ENCODE data around the gene LPP. TPM values are rescaled to one million over a fixed set of nuclear protein-coding genes. Genes with fewer than 3 reads are reported as not detected.

The LPP gene
- total and polyA plus RNA-seq, 2 of the 13 experiments (the other 11 are each of a cell fraction or from before 2014, with no cell fraction given): 19.2 to 29.9 TPM

DNA sequence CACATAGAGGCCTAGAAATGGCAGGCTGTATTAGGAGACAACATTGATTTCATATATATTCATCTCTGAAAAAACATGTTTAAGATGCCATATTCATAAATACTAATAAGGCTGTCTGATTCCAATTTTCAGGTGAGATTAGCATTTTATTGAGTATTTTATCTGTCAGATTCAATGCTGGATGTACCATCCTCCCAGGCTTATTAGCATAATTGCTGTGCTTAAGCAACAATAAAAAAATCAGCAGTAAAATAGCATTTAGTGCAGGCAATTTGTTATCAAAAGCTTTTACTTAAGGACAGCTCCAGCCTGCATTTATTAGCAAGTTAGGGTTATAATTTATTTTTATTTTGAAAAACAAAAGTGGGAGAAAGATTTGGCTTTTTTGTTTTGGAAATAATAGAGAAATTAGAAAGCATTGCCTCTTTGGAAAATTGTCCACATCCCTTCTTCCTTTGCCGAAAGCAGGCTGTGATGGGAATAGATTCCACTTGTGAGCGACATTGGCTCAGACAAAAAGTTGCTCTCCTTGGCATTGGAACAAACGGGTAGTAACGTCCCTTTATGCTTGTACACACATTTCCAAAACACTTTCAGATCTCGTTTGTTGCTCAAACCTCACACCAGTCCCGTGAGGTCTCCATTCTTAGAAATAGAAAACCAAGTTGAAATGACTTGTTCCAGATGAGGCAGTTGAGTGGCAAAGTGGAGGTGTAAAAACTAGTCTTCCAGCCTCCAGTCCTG lies 134.0 kb downstream of the LPP start:
- Histone ChIP-seq H2AFZ (ENCODE audit: low read length) (no peak overlapping the region), H3K4me1 (ENCODE audit: insufficient read depth, low read length) (peaks cover 66% of the 10 kb centered on the region), H3K9me3 (ENCODE audit: low read length) (no peaks in the 10 kb centered on the region), H3K9ac (ENCODE audit: insufficient read depth, low read depth, low read length) (no peak overlapping the region), H3K4me2 (ENCODE audit: low read depth, low read length) (no peak overlapping the region), H3K27me3 (ENCODE audit: control insufficient read depth in 1 of 2, insufficient read depth in 2 of 2, low read length in 2 of 2) (no peaks in the 10 kb centered on the region), H3K79me2 (ENCODE audit: insufficient read depth, low read length) (peaks cover 41% of the 10 kb centered on the region), H4K20me1 (ENCODE audit: insufficient read depth, low read length) (no peaks in the 10 kb centered on the region), H3K27ac (ENCODE audit: extremely low read length, insufficient read depth, low read length) (peak overlapping the region; percentile 25), H3K4me3 (replicated peaks in 1 of 3; ENCODE audit: insufficient read depth in 1 of 3, low read depth in 2 of 3, low read length in 3 of 3) (no peak overlapping the region), H3K36me3 (replicated peaks in 1 of 2; ENCODE audit: control insufficient read depth in 1 of 2, insufficient read depth in 2 of 2, low read length in 2 of 2) (no peaks in the 10 kb centered on the region; a peak in 1 of 5 replicates)
- WGBS (ENCODE audit: low lambda C conversion rate): 91% methylated on average over 6 of the region's 6 CpGs
- FAIRE-seq: no peak
- no peak for DNase-seq (ENCODE audit: low spot score)
- intact Hi-C loops (cut with micrococcal nuclease; ENCODE audit: unreplicated experiment): no loop called here
- TF ChIP-seq ZNF749 (CRISPR knock-in tag; IDR thresholded peaks at IDR 0.05; ENCODE audit: borderline replicate concordance) (no peak), ZBTB38 (CRISPR knock-in tag; IDR thresholded peaks at IDR 0.05) (peak; percentile 56)
- ChIA-PET POLR2A (no interaction called here), CTCF (ENCODE audit: low intra/inter-chr PET ratio, low total read pairs) (no interaction called here)
- in situ Hi-C loops (cut with HindIII; ENCODE audit: extremely low pct_ligation_motif_present, low pct_unique_long_range_greater_than_20kb): no loop called here
- ATAC-seq: no peak
- no TSS peak for BruUV-seq (replicated peaks)

DNA sequence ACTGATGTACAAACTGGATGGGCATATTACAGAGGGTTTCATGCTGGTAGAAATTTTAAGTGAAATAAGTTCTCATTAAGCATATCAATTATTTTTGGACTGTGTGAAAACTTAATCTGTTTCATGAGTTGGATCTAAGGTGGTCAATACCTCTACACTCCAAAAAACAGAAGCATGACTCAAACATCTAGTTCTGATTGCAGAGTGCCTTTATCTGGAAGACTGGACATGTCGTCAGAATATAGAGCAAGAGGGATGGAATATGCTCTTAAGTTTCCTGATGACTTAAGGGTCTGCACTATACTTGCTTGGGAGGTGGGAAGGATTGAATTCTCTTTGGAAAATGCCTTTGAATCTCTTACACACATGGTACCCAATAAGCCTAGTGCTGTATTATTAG lies 138.3 kb downstream of the LPP start:
- Histone ChIP-seq H3K27me3 (ENCODE audit: control insufficient read depth in 1 of 2, insufficient read depth in 2 of 2, low read length in 2 of 2) (no peaks in the 10 kb centered on the region), H3K36me3 (replicated peaks in 1 of 2; ENCODE audit: control insufficient read depth in 1 of 2, insufficient read depth in 2 of 2, low read length in 2 of 2) (no peaks in the 10 kb centered on the region), H4K20me1 (ENCODE audit: insufficient read depth, low read length) (no peaks in the 10 kb centered on the region), H3K9me3 (ENCODE audit: low read length) (no peaks in the 10 kb centered on the region), H3K9ac (ENCODE audit: insufficient read depth, low read depth, low read length) (no peak overlapping the region), H2AFZ (ENCODE audit: low read length) (no peak overlapping the region), H3K4me2 (ENCODE audit: low read depth, low read length) (no peak overlapping the region), H3K79me2 (ENCODE audit: insufficient read depth, low read length) (peaks cover 42% of the 10 kb centered on the region), H3K4me1 (ENCODE audit: insufficient read depth, low read length) (peaks cover 80% of the 10 kb centered on the region), H3K4me3 (replicated peaks in 1 of 3; ENCODE audit: insufficient read depth in 1 of 3, low read depth in 2 of 3, low read length in 3 of 3) (no peak overlapping the region), H3K27ac (ENCODE audit: extremely low read length, insufficient read depth, low read length) (peak overlapping the region; percentile 21)
- POLR2A ChIA-PET: interaction anchor here (1.1 to 1.3 kb wide), 2 partner anchors 289 to 454 kb away, joined by 3 to 5 read pairs; no protein-coding TSS in a partner anchor
- DNase-seq (ENCODE audit: low spot score) (no peak), FAIRE-seq (no peak), ATAC-seq (no peak)
- CTCF ChIA-PET (ENCODE audit: low intra/inter-chr PET ratio, low total read pairs): no interaction called here
- no TSS peak for BruUV-seq (replicated peaks)
- 100% methylated on average over 1 of the region's 1 CpG for WGBS (ENCODE audit: low lambda C conversion rate)
- intact Hi-C loops (cut with micrococcal nuclease; ENCODE audit: unreplicated experiment) (loop anchor here (5.0 kb wide), 1 partner anchor 455 kb away; no protein-coding TSS in a partner anchor), in situ Hi-C loops (cut with HindIII; ENCODE audit: extremely low pct_ligation_motif_present, low pct_unique_long_range_greater_than_20kb) (loop anchor here (10.0 kb wide), 2 partner anchors 547 to 663 kb away; partner anchors contain the start of gene BCL6)
- TF ChIP-seq, protein P1, sequence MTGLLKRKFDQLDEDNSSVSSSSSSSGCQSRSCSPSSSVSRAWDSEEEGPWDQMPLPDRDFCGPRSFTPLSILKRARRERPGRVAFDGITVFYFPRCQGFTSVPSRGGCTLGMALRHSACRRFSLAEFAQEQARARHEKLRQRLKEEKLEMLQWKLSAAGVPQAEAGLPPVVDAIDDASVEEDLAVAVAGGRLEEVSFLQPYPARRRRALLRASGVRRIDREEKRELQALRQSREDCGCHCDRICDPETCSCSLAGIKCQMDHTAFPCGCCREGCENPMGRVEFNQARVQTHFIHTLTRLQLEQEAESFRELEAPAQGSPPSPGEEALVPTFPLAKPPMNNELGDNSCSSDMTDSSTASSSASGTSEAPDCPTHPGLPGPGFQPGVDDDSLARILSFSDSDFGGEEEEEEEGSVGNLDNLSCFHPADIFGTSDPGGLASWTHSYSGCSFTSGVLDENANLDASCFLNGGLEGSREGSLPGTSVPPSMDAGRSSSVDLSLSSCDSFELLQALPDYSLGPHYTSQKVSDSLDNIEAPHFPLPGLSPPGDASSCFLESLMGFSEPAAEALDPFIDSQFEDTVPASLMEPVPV (CRISPR knock-in tag; IDR thresholded peaks at IDR 0.05): no peak
- TF ChIP-seq ZNF720 (CRISPR knock-in tag; IDR thresholded peaks at IDR 0.05): no peak
- TF ChIP-seq, protein P2, sequence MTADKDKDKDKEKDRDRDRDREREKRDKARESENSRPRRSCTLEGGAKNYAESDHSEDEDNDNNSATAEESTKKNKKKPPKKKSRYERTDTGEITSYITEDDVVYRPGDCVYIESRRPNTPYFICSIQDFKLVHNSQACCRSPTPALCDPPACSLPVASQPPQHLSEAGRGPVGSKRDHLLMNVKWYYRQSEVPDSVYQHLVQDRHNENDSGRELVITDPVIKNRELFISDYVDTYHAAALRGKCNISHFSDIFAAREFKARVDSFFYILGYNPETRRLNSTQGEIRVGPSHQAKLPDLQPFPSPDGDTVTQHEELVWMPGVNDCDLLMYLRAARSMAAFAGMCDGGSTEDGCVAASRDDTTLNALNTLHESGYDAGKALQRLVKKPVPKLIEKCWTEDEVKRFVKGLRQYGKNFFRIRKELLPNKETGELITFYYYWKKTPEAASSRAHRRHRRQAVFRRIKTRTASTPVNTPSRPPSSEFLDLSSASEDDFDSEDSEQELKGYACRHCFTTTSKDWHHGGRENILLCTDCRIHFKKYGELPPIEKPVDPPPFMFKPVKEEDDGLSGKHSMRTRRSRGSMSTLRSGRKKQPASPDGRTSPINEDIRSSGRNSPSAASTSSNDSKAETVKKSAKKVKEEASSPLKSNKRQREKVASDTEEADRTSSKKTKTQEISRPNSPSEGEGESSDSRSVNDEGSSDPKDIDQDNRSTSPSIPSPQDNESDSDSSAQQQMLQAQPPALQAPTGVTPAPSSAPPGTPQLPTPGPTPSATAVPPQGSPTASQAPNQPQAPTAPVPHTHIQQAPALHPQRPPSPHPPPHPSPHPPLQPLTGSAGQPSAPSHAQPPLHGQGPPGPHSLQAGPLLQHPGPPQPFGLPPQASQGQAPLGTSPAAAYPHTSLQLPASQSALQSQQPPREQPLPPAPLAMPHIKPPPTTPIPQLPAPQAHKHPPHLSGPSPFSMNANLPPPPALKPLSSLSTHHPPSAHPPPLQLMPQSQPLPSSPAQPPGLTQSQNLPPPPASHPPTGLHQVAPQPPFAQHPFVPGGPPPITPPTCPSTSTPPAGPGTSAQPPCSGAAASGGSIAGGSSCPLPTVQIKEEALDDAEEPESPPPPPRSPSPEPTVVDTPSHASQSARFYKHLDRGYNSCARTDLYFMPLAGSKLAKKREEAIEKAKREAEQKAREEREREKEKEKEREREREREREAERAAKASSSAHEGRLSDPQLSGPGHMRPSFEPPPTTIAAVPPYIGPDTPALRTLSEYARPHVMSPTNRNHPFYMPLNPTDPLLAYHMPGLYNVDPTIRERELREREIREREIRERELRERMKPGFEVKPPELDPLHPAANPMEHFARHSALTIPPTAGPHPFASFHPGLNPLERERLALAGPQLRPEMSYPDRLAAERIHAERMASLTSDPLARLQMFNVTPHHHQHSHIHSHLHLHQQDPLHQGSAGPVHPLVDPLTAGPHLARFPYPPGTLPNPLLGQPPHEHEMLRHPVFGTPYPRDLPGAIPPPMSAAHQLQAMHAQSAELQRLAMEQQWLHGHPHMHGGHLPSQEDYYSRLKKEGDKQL (CRISPR knock-in tag; IDR thresholded peaks at IDR 0.05; ENCODE audit: low read depth): no peak
